ENCODE results near the gene PEAR1. TPM values are rescaled to one million over a fixed set of nuclear protein-coding genes. Genes with fewer than 3 reads are reported as not detected.

PEAR1 gene
- total RNA-seq, 2 experiments from 2014 or later = not detected

- H4K20me1 ChIP-seq (ENCODE audit: insufficient read depth, low read length) = no peaks in the 10 kb centered on the region
- no peaks in the 10 kb centered on the region for H3K36me3 ChIP-seq (ENCODE audit: insufficient read depth, low read length)
- H3K4me1 ChIP-seq (ENCODE audit: insufficient read depth, low read length, poor library complexity, severe bottlenecking) = no peaks in the 10 kb centered on the region
- intact Hi-C loops (cut with micrococcal nuclease; ENCODE audit: unreplicated experiment) = no loop called here
- TF ChIP-seq CTCF (conservative IDR thresholded peaks at IDR 0.05; ENCODE audit: low read length) = no peak
- TF ChIP-seq EZH2phosphoT487 (IDR thresholded peaks at IDR 0.05; ENCODE audit: borderline replicate concordance, low read depth, low read length) = no peak
- no peak overlapping the region for H3K4me2 ChIP-seq (ENCODE audit: low read length)
- no peak for DNase-seq (ENCODE audit: low spot score)
- no peaks in the 10 kb centered on the region for H3K9me2 ChIP-seq (ENCODE audit: insufficient read depth, low read length)
- ChIA-PET CTCF (ENCODE audit: unreplicated experiment) (no interaction called here), POLR2A (no interaction called here)
- no peak overlapping the region for H3K4me3 ChIP-seq (ENCODE audit: low read depth, low read length, poor library complexity, severe bottlenecking)
- H3K9me3 ChIP-seq (ENCODE audit: low read length) = no peaks in the 10 kb centered on the region
- H3K27ac ChIP-seq (ENCODE audit: low read depth, low read length, poor library complexity, severe bottlenecking) = no peak overlapping the region
- BruUV-seq (replicated peaks) = no TSS peak
- no peaks in the 10 kb centered on the region for H3K79me2 ChIP-seq (ENCODE audit: insufficient read depth, low read depth, low read length)
- H2AFZ ChIP-seq (ENCODE audit: low read length) = no peak overlapping the region
Observed at GRCh38 chr1:156884560-156885184, 8.8 kb upstream of the PEAR1 start.

- Histone ChIP-seq H3K79me2 (ENCODE audit: insufficient read depth, low read depth, low read length) (no peaks in the 10 kb centered on the region), H3K4me1 (ENCODE audit: insufficient read depth, low read length, poor library complexity, severe bottlenecking) (no peaks in the 10 kb centered on the region), H4K20me1 (ENCODE audit: insufficient read depth, low read length) (no peaks in the 10 kb centered on the region), H2AFZ (ENCODE audit: low read length) (no peak overlapping the region), H3K9me2 (ENCODE audit: insufficient read depth, low read length) (no peaks in the 10 kb centered on the region), H3K4me2 (ENCODE audit: low read length) (no peak overlapping the region), H3K36me3 (ENCODE audit: insufficient read depth, low read length) (no peaks in the 10 kb centered on the region), H3K27ac (ENCODE audit: low read depth, low read length, poor library complexity, severe bottlenecking) (no peak overlapping the region), H3K9me3 (ENCODE audit: low read length) (no peaks in the 10 kb centered on the region), H3K4me3 (ENCODE audit: low read depth, low read length, poor library complexity, severe bottlenecking) (no peak overlapping the region)
- no peak for DNase-seq (ENCODE audit: low spot score)
- CTCF ChIA-PET (ENCODE audit: unreplicated experiment) = no interaction called here
- intact Hi-C loops (cut with micrococcal nuclease; ENCODE audit: unreplicated experiment) = no loop called here
- TF ChIP-seq CTCF (conservative IDR thresholded peaks at IDR 0.05; ENCODE audit: low read length) (no peak), EZH2phosphoT487 (IDR thresholded peaks at IDR 0.05; ENCODE audit: borderline replicate concordance, low read depth, low read length) (no peak)
- BruUV-seq (replicated peaks) = no TSS peak
- POLR2A ChIA-PET = interaction anchor here (0.6 to 0.9 kb wide), 2 partner anchors 25 to 96 kb away, joined by 3 read pairs; partner anchors contain the start of gene NTRK1
Observed at GRCh38 chr1:156885314-156885713, 8.2 kb upstream of the PEAR1 start.

GRCh38 chr1:156885880-156886355 lies 7.6 kb upstream of the PEAR1 start:
- ChIA-PET CTCF (ENCODE audit: unreplicated experiment) (no interaction called here), POLR2A (interaction anchor here (0.9 kb wide), 1 partner anchor 25 kb away, joined by 3 read pairs; the partner anchor contains the start of gene NTRK1)
- H3K27ac ChIP-seq (ENCODE audit: low read depth, low read length, poor library complexity, severe bottlenecking) = no peak overlapping the region
- no TSS peak for BruUV-seq (replicated peaks)
- H3K9me2 ChIP-seq (ENCODE audit: insufficient read depth, low read length) = no peaks in the 10 kb centered on the region
- H2AFZ ChIP-seq (ENCODE audit: low read length) = no peak overlapping the region
- no peak overlapping the region for H3K4me2 ChIP-seq (ENCODE audit: low read length)
- intact Hi-C loops (cut with micrococcal nuclease; ENCODE audit: unreplicated experiment) = no loop called here
- H3K79me2 ChIP-seq (ENCODE audit: insufficient read depth, low read depth, low read length) = no peaks in the 10 kb centered on the region
- TF ChIP-seq EZH2phosphoT487 (IDR thresholded peaks at IDR 0.05; ENCODE audit: borderline replicate concordance, low read depth, low read length) = no peak
- TF ChIP-seq CTCF (conservative IDR thresholded peaks at IDR 0.05; ENCODE audit: low read length) = no peak
- DNase-seq (ENCODE audit: low spot score) = no peak
- H4K20me1 ChIP-seq (ENCODE audit: insufficient read depth, low read length) = no peaks in the 10 kb centered on the region
- no peaks in the 10 kb centered on the region for H3K36me3 ChIP-seq (ENCODE audit: insufficient read depth, low read length)
- no peaks in the 10 kb centered on the region for H3K4me1 ChIP-seq (ENCODE audit: insufficient read depth, low read length, poor library complexity, severe bottlenecking)
- H3K9me3 ChIP-seq (ENCODE audit: low read length) = no peaks in the 10 kb centered on the region
- no peak overlapping the region for H3K4me3 ChIP-seq (ENCODE audit: low read depth, low read length, poor library complexity, severe bottlenecking)
